ENCODE measurements around the gene DHFR2. TPM values are rescaled to one million over a fixed set of nuclear protein-coding genes. Genes with fewer than 3 reads are reported as not detected.

DHFR2 gene
- total RNA-seq, 4 donors from 2014 or later: 5.5 to 7.7 (median 6.4) TPM

- DNase-seq: no peak
- H3K4me1 ChIP-seq: no peaks in the 10 kb centered on the region
- H3K36me3 ChIP-seq: peaks cover 9% of the 10 kb centered on the region in 2 donors
- intact Hi-C loops (cut with DNase I): no loop called here
- H3K4me3 ChIP-seq (replicated peaks in 1 of 3): no peak overlapping the region
- WGBS, 2 donors: 96 to 97% methylated on average over 1 of the region's 1 CpG
- no peaks in the 10 kb centered on the region for H3K27me3 ChIP-seq
- no peak for TF ChIP-seq CTCF (IDR thresholded peaks at IDR 0.05)
- TF ChIP-seq POLR2A (IDR thresholded peaks at IDR 0.05): no peak
- H3K9me3 ChIP-seq: no peaks in the 10 kb centered on the region
- H3K27ac ChIP-seq: no peak overlapping the region
These were observed 19.4 kb downstream of the DHFR2 start for GRCh38 chr3:94043285-94043684.

DNA sequence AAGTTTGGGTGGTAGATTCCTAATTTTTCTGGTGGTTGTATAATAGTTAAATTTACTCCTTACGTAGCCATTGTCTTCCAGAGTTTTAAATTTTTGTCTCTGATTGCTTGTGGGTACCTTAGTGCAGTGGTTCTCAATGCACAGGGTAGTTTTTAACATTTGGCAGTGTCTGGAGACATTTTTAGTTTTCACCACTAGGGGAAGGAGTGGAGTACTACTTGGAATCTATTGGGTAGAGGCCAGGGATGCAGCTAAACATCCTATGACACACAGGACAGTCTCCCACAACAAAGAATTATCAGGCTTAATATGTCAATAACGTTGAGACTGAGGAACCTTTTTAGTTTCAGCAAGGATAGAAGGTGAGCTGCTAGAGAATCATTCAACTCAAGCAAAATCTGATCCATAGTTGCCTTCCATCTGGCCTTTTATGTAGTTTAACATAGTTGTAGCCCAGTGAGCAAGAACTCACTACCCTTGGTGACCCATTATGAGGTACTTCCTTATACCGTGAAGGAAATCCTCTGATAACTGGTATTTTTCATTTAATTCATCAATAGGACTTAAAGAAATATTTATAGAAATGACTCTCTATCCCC, 25.7 kb downstream of the DHFR2 start:
- no peak for DNase-seq
- 76 to 80% methylated on average over 3 of the region's 3 CpGs for WGBS, 2 donors
- Histone ChIP-seq H3K27me3 (no peaks in the 10 kb centered on the region), H3K4me3 (replicated peaks in 1 of 3) (no peak overlapping the region), H3K4me1 (no peaks in the 10 kb centered on the region), H3K36me3 (no peaks in the 10 kb centered on the region), H3K9me3 (no peaks in the 10 kb centered on the region), H3K27ac (no peak overlapping the region)
- intact Hi-C loops (cut with DNase I): no loop called here
- TF ChIP-seq POLR2A (IDR thresholded peaks at IDR 0.05) (no peak), CTCF (IDR thresholded peaks at IDR 0.05) (peak in 4 of 6 experiments; percentile 4 to 43 (median 28))

DNA sequence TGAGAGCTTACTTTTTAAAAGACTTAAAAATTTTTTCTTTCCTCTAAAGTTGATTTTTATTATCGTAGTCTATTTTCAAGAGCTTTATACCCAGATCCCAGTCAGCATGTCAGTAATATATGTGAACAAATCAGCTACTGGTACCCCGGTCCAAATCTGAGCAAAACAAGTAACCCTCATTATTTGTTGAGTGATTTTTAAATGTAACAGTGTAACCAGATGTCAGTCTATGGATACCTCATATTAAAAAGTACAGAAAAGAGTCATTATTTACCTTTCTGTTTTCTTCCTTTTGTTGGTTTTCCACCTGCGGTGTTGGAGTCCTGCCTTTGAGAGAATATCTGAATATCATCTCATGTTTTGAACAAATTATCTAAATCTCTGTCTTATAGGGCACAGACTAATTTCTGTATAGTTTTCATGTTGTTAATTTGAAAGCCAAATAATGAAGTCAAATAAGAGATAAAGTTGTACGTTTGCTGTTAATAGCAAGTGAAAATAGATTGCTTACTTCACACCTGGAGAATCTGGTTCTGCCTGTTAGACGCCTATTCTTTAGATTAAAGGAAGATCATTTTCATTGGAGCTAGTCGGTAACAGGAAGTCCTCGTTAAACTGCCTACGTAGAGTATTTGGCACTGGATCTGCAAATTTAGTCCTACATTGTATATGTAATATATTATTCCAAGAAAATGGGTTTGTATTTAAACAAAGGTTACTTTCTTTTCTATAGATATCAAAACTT, 34.5 kb downstream of the DHFR2 start, which contains the start of gene STX19:
Gene STX19, minus strand, starts transcription at position 505 of the 745 bp plus-strand sequence. CDS start 13,328 bp downstream, outside the sequence.
- Histone ChIP-seq H3K27me3 (no peaks in the 10 kb centered on the region), H3K27ac (no peak within 1 kb of the TSS), H3K9me3 (no peaks in the 10 kb centered on the region), H3K36me3 (no peaks in the 10 kb centered on the region), H3K4me3 (replicated peaks in 1 of 3) (no peak within 1 kb of the TSS), H3K4me1 (no peaks in the 10 kb centered on the region)
- DNase-seq: no peak
- intact Hi-C loops (cut with DNase I): no loop called here
- WGBS, 2 donors: 79 to 81% methylated on average over 8 of the region's 8 CpGs
- TF ChIP-seq POLR2A (IDR thresholded peaks at IDR 0.05): no peak
- no peak for TF ChIP-seq CTCF (IDR thresholded peaks at IDR 0.05)

DNA sequence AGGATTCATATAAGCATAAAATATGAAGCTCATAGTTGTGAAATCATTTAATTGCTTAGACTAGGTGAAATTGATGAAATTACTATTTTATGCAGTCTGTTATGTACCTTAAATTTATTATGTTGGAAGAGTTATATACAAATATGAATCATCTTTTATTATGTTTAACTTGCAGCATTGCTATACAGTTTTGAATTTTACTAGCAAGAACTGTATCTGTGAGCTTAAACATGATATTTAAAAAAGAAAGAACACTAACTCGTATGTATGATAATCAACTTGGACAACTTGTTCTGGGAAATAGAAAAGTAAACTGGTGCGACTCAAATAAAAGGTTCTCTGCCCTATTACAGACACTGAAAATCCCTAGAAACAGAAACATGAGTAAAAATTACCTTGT, 36.1 kb downstream of the DHFR2 start:
- WGBS, 2 donors: 86 to 90% methylated on average over 2 of the region's 2 CpGs
- no peak overlapping the region for H3K27ac ChIP-seq

More for the DNA sequence above, 36.1 kb downstream of the DHFR2 start:
- Histone ChIP-seq H3K4me1 (no peaks in the 10 kb centered on the region), H3K27me3 (no peaks in the 10 kb centered on the region), H3K36me3 (no peaks in the 10 kb centered on the region), H3K4me3 (replicated peaks in 1 of 3) (no peak overlapping the region), H3K9me3 (no peaks in the 10 kb centered on the region)
- no peak for DNase-seq
- intact Hi-C loops (cut with DNase I): no loop called here
- no peak for TF ChIP-seq CTCF (IDR thresholded peaks at IDR 0.05)
- no peak for TF ChIP-seq POLR2A (IDR thresholded peaks at IDR 0.05)

Measured in thyroid gland (tissue), 4 donors.